Natural killer cell (primary cell): ENCODE data around the gene CLPSL2. TPM values are rescaled to one million over a fixed set of nuclear protein-coding genes. Genes with fewer than 3 reads are reported as not detected.

Source experiments
- ATAC-seq, 3 donors: fragments of 150-1000 bp in 2 of 3; fragments of 200-7000 bp in 1 of 3; cut with Tn5 transposase; 1 replicate in 1 of 3; 2 replicates in 2 of 3; pipeline ENCODE4 v1.10.0; 2021; ENCODE audit warnings: mild to moderate bottlenecking in 2 of 3, moderate library complexity in 2 of 3
- DNase-seq, 2 donors: peaks; one replicate each; pipeline versions ENCODE4 v3.0.0 to v3.0.0-alpha.2; 2013 to 2021; ENCODE audit warnings: mixed read lengths in 1 of 2
- H3K27ac ChIP-seq: one replicate; pipeline ENCODE4 v1.5.1; 2013; ENCODE audit warnings: mild to moderate bottlenecking, low read length
- H3K27me3 ChIP-seq: one replicate; pipeline ENCODE4 v1.6.1; 2013; ENCODE audit warnings: low read length; ENCODE audit not compliant: control insufficient read depth, insufficient read depth
- H3K36me3 ChIP-seq: one replicate; pipeline ENCODE4 v1.6.1; 2013; ENCODE audit warnings: low read length; ENCODE audit not compliant: control insufficient read depth, insufficient read depth
- H3K4me1 ChIP-seq: one replicate; pipeline ENCODE4 v1.6.1; 2013; ENCODE audit warnings: low read length; ENCODE audit not compliant: control insufficient read depth, insufficient read depth
- H3K4me3 ChIP-seq: one replicate; pipeline ENCODE4 v1.5.1; 2013; ENCODE audit warnings: low read length
- H3K9me3 ChIP-seq: one replicate; pipeline ENCODE4 v1.6.1; 2013; ENCODE audit warnings: low read length; ENCODE audit not compliant: control insufficient read depth, insufficient read depth
- H3K27ac Mint-ChIP-seq, 2 donors: one replicate each; pipeline ENCODE4 v1.8.0; 2022; ENCODE audit warnings: mild to moderate bottlenecking in 2 of 2, mixed read lengths in 2 of 2, moderate library complexity in 1 of 2
- H3K27me3 Mint-ChIP-seq, 2 donors: one replicate each; pipeline ENCODE4 v1.8.0; 2022; ENCODE audit warnings: low read depth in 2 of 2, mixed read lengths in 2 of 2
- H3K36me3 Mint-ChIP-seq: one replicate; pipeline ENCODE4 v1.8.0; 2022; ENCODE audit warnings: mixed read lengths
- H3K4me1 Mint-ChIP-seq, 2 donors: one replicate each; pipeline ENCODE4 v1.8.0; 2022; ENCODE audit warnings: mixed read lengths in 2 of 2
- H3K4me3 Mint-ChIP-seq: one replicate; pipeline ENCODE4 v1.8.0; 2022; ENCODE audit warnings: mild to moderate bottlenecking, moderate library complexity, mixed read lengths
- H3K9me3 Mint-ChIP-seq, 2 donors: one replicate each; pipeline ENCODE4 v1.8.0; 2022; ENCODE audit warnings: mixed read lengths in 2 of 2
- WGBS: methylation state at CpG from one replicate; pipeline ENCODE4 v1.1.7; 2013; ENCODE audit warnings: missing lambda C conversion rate; ENCODE audit not compliant: insufficient coverage; 5-methylcytosine and 5-hydroxymethylcytosine counted together
- intact Hi-C: fragments of 100-400 bp; cut with micrococcal nuclease; formaldehyde crosslinking; loops from one replicate; pipeline ENCODE4 v1.14.2; 2022
- total RNA-seq, 4 donors: library from RNA; stranded (reverse); fragments of 120-200 nt in 1 of 4; gene quantifications; one replicate each; pipeline versions ENCODE4 v1.2.3 to v1.2.4, GENCODE V29; 2013 to 2022
- TF ChIP-seq, protein P1 (sequence below): fragments of 200-600 bp; IDR thresholded peaks from one replicate; pipeline ENCODE4 v1.8.0; 2022; ENCODE audit warnings: antibody characterized with exemption

Gene CLPSL2
- total RNA-seq, 3 donors from 2014 or later (not counting 1 experiment from before 2014, with no cell fraction given), result not detected

DNA sequence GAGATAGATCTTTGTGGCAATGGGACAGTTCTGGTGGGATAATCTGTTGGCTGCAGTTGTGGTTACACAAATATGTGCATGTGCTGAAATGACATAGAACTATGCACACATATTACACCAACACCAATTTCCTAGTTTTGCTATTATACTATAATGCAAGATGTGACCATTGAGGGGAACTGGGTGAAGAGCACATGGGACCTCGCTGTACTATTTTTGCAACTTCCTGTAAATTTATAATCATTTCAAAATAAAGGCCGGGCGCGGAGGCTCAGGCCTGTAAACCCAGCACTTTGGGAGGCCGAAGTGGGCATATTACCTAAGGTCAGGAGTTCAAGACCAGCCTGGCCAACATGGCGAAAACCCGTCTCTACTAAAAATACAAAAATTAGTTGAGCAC lies 30.9 kb upstream of the CLPSL2 start:
- intact Hi-C loops, result no loop called here
- ATAC-seq (no peak), DNase-seq (no peak)
- H3K4me1 Mint-ChIP-seq, result no peaks in the 10 kb centered on the region
- H3K27me3 Mint-ChIP-seq, result peaks cover 0 to 3% of the 10 kb centered on the region in 2 donors
- H3K36me3 ChIP-seq, result no peaks in the 10 kb centered on the region
- H3K27ac Mint-ChIP-seq, result no peak overlapping the region
- H3K4me1 ChIP-seq, result no peaks in the 10 kb centered on the region
- no peak overlapping the region for H3K4me3 Mint-ChIP-seq
- H3K36me3 Mint-ChIP-seq, result no peaks in the 10 kb centered on the region
- no peaks in the 10 kb centered on the region for H3K27me3 ChIP-seq
- H3K4me3 ChIP-seq, result no peak overlapping the region
- peaks cover 0 to 4% of the 10 kb centered on the region in 2 donors for H3K9me3 Mint-ChIP-seq
- TF ChIP-seq, protein P1, sequence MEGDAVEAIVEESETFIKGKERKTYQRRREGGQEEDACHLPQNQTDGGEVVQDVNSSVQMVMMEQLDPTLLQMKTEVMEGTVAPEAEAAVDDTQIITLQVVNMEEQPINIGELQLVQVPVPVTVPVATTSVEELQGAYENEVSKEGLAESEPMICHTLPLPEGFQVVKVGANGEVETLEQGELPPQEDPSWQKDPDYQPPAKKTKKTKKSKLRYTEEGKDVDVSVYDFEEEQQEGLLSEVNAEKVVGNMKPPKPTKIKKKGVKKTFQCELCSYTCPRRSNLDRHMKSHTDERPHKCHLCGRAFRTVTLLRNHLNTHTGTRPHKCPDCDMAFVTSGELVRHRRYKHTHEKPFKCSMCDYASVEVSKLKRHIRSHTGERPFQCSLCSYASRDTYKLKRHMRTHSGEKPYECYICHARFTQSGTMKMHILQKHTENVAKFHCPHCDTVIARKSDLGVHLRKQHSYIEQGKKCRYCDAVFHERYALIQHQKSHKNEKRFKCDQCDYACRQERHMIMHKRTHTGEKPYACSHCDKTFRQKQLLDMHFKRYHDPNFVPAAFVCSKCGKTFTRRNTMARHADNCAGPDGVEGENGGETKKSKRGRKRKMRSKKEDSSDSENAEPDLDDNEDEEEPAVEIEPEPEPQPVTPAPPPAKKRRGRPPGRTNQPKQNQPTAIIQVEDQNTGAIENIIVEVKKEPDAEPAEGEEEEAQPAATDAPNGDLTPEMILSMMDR, result no peak
- no peak overlapping the region for H3K27ac ChIP-seq
- WGBS, result 91% methylated on average over 7 of the region's 7 CpGs
- no peaks in the 10 kb centered on the region for H3K9me3 ChIP-seq

DNA sequence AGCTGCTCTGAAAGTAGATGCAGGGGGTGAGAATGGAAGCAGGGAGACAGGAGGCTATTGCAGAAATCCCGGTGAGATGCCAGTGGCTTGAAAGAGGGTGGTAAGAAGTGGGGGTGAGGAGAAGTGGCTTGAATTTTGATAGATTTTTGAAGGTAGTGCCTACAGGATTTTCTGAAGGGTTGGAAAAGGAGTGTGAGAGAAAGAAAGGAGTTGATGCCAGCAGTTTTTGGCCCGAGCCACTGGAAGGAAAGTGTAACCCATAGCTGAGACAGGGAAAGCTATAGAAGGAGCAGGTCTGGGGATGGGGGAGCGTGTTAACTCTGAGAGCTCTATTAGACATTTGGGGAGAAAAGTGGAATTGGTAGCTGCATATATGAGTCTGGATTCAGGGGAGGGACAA lies 29.9 kb upstream of the CLPSL2 start:
- Mint-ChIP-seq H3K4me3 (no peak overlapping the region), H3K27me3 (peaks cover 0 to 3% of the 10 kb centered on the region in 2 donors), H3K27ac (no peak overlapping the region), H3K4me1 (no peaks in the 10 kb centered on the region), H3K36me3 (no peaks in the 10 kb centered on the region), H3K9me3 (peaks cover 0 to 4% of the 10 kb centered on the region in 2 donors)
- no peak for DNase-seq
- no peaks in the 10 kb centered on the region for H3K4me1 ChIP-seq
- TF ChIP-seq, protein P1, result no peak
- ATAC-seq, result no peak
- WGBS, result 88% methylated on average over 3 of the region's 3 CpGs
- H3K27me3 ChIP-seq, result no peaks in the 10 kb centered on the region
- intact Hi-C loops, result no loop called here
- H3K27ac ChIP-seq, result no peak overlapping the region
- H3K4me3 ChIP-seq, result no peak overlapping the region
- no peaks in the 10 kb centered on the region for H3K9me3 ChIP-seq
- no peaks in the 10 kb centered on the region for H3K36me3 ChIP-seq

DNA sequence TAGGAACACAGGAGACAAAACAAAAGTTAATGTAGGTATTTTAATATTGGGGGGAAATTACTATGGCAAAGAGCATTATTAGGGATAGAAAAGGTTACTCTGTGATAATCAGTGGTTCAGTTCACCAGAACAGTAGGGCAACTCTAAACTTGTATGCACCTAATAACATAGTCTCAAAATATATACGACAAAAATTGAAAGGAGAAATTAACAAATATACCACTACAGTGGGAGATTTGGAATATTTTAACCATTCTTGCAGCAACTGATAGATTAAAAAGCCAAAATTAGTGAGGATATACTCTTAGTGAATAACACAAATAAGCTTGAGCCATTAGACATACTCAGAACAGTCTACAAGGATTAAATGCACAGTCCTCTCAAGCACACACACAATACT lies 28.5 kb upstream of the CLPSL2 start:
- ATAC-seq (no peak), DNase-seq (no peak)
- WGBS, result no CpG with 5 or more reads among the region's 1 CpG
- no peak overlapping the region for H3K27ac ChIP-seq
- Mint-ChIP-seq H3K36me3 (no peaks in the 10 kb centered on the region), H3K9me3 (peaks cover 0 to 4% of the 10 kb centered on the region in 2 donors), H3K27me3 (peaks cover 0 to 3% of the 10 kb centered on the region in 2 donors), H3K4me3 (no peak overlapping the region), H3K4me1 (no peaks in the 10 kb centered on the region), H3K27ac (no peak overlapping the region)
- no peaks in the 10 kb centered on the region for H3K27me3 ChIP-seq
- intact Hi-C loops, result no loop called here
- no peaks in the 10 kb centered on the region for H3K4me1 ChIP-seq
- no peak overlapping the region for H3K4me3 ChIP-seq
- TF ChIP-seq, protein P1, result no peak
- H3K9me3 ChIP-seq, result no peaks in the 10 kb centered on the region
- H3K36me3 ChIP-seq, result no peaks in the 10 kb centered on the region

DNA sequence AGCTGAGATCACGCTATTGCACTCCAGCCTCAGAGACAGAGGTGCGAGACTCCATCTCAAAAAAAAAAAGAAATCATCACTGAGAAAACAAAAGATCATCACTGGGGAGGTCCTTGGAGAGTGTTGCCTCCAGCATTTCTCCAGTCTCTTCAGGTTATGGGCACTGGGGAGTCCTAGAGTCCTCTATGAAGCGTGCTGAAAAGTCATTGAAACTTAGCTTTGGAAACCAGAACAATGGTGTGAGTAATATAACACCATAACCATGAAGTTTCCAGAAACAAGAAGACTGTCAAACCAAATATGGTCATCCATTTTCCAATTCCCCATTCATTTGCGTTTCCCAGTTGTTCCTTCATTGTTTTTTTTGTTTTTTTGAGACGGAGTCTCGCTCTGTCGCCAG lies 25.8 kb upstream of the CLPSL2 start:
- intact Hi-C loops, result no loop called here
- Mint-ChIP-seq H3K4me1 (no peaks in the 10 kb centered on the region), H3K9me3 (peaks cover 0 to 4% of the 10 kb centered on the region in 2 donors), H3K27ac (no peak overlapping the region), H3K27me3 (no peaks in the 10 kb centered on the region), H3K4me3 (no peak overlapping the region), H3K36me3 (no peaks in the 10 kb centered on the region)
- TF ChIP-seq, protein P1, result no peak
- Histone ChIP-seq H3K9me3 (no peaks in the 10 kb centered on the region), H3K27me3 (no peaks in the 10 kb centered on the region), H3K4me1 (no peaks in the 10 kb centered on the region), H3K4me3 (no peak overlapping the region), H3K36me3 (no peaks in the 10 kb centered on the region), H3K27ac (no peak overlapping the region)
- ATAC-seq (no peak), DNase-seq (no peak)
- WGBS, result 95% methylated on average over 7 of the region's 7 CpGs
